ENCODE measurements around the gene BORCS6. TPM values are rescaled to one million over a fixed set of nuclear protein-coding genes. Genes with fewer than 3 reads are reported as not detected.

Gene BORCS6
- total and polyA plus RNA-seq, 2 of the 13 experiments (the other 11 are each of a cell fraction or from before 2014, with no cell fraction given): 2.0 to 5.1 TPM

- TF ChIP-seq ZNF280D (CRISPR knock-in tag; IDR thresholded peaks at IDR 0.05): no peak
- TF ChIP-seq CSRNP2 (CRISPR knock-in tag; conservative IDR thresholded peaks at IDR 0.05; ENCODE audit: low read depth): no peak
- TF ChIP-seq ZHX2 (IDR thresholded peaks at IDR 0.05; ENCODE audit: low read depth): 0 out of 2 replicates have a peak, but pooled peaks have one; percentile 20
- no peak for TF ChIP-seq ZHX2 (CRISPR knock-in tag; IDR thresholded peaks at IDR 0.05; ENCODE audit: borderline replicate concordance)
- no peak for TF ChIP-seq ZNF317 (CRISPR knock-in tag; IDR thresholded peaks at IDR 0.05)
- TF ChIP-seq ZGPAT (CRISPR knock-in tag; IDR thresholded peaks at IDR 0.05): no peak
- TF ChIP-seq ERF (CRISPR knock-in tag; IDR thresholded peaks at IDR 0.05): 0 out of 2 replicates have a peak, but pooled peaks have one; percentile 2
- TF ChIP-seq SP1 (IDR thresholded peaks at IDR 0.05): no peak
- no peak for TF ChIP-seq SP1 (CRISPR knock-in tag; IDR thresholded peaks at IDR 0.05)
- TF ChIP-seq ZFY (CRISPR knock-in tag; IDR thresholded peaks at IDR 0.05): peak; percentile 59
- no peak for TF ChIP-seq MYNN (CRISPR knock-in tag; IDR thresholded peaks at IDR 0.05; ENCODE audit: low read depth)
- no peak for TF ChIP-seq MAZ (IDR thresholded peaks at IDR 0.05; ENCODE audit: borderline replicate concordance, low read depth, low read length)
- TF ChIP-seq MAZ (CRISPR knock-in tag; IDR thresholded peaks at IDR 0.05; ENCODE audit: low read depth): peak; percentile 57
Measured at GRCh38 chr17:8162997-8163977, 26.7 kb downstream of the BORCS6 start (continued).

Measured in HepG2 (cell line).